Retina (tissue), 1 donor: ENCODE measurements around the gene TTLL12.

Source experiments
- DNase-seq: peaks from one replicate; pipeline ENCODE4 v3.0.0-alpha.2; 2016

The TTLL12 gene

GRCh38 chr22:43171019-43171491 is 15.9 kb downstream of the TTLL12 start:
- no peak for DNase-seq

- DNase-seq = no peak
Measured at GRCh38 chr22:43170131-43170480, 16.8 kb downstream of the TTLL12 start.

GRCh38 chr22:43169310-43170130 is 17.4 kb downstream of the TTLL12 start:
- DNase-seq = no peak

GRCh38 chr22:43168471-43169309 is 18.2 kb downstream of the TTLL12 start:
- no peak for DNase-seq

GRCh38 chr22:43167001-43167589 is 19.8 kb downstream of the TTLL12 start:
- DNase-seq = no peak

- DNase-seq = no peak
Measured at GRCh38 chr22:43166132-43166930, 20.6 kb downstream of the TTLL12 start.

GRCh38 chr22:43164636-43165035 is 22.3 kb downstream of the TTLL12 start:
- DNase-seq = no peak

GRCh38 chr22:43163241-43163795 is 23.6 kb downstream of the TTLL12 start:
- DNase-seq = no peak

- DNase-seq = no peak
Measured at GRCh38 chr22:43162412-43163150, 24.4 kb downstream of the TTLL12 start.

GRCh38 chr22:43160497-43161126 is 26.3 kb downstream of the TTLL12 start:
- DNase-seq = no peak

GRCh38 chr22:43159484-43160178 is 27.3 kb downstream of the TTLL12 start:
- DNase-seq = no peak

- no peak for DNase-seq
Measured at GRCh38 chr22:43158778-43159483, 28.0 kb downstream of the TTLL12 start.

GRCh38 chr22:43157874-43158546 is 28.9 kb downstream of the TTLL12 start:
- no peak for DNase-seq

GRCh38 chr22:43156413-43156812 is 30.5 kb downstream of the TTLL12 start:
- no peak for DNase-seq

- DNase-seq = no peak
Measured at GRCh38 chr22:43155789-43156188, 31.1 kb downstream of the TTLL12 start.

- DNase-seq = no peak
Measured at GRCh38 chr22:43154887-43155536, 31.9 kb downstream of the TTLL12 start.

- no peak for DNase-seq
Measured at GRCh38 chr22:43153899-43154298, 33.0 kb downstream of the TTLL12 start.

- DNase-seq = no peak
Measured at GRCh38 chr22:43152357-43153071, 34.4 kb downstream of the TTLL12 start.
